ENCODE data around the gene SELENOK. TPM values are rescaled to one million over a fixed set of nuclear protein-coding genes. Genes with fewer than 3 reads are reported as not detected.

SELENOK gene
- total and polyA plus RNA-seq, 2 of the 13 experiments (the other 11 are each of a cell fraction or from before 2014, with no cell fraction given): 67.0 to 81.0 TPM

- TF ChIP-seq RERE (CRISPR knock-in tag; IDR thresholded peaks at IDR 0.05; ENCODE audit: low read depth) (peak; percentile 41; the same call in 1 of the 2 replicates), ZNF770 (CRISPR knock-in tag; IDR thresholded peaks at IDR 0.05) (no peak; the same call in 1 of the 2 replicates), ZNF362 (CRISPR knock-in tag; IDR thresholded peaks at IDR 0.05; ENCODE audit: borderline replicate concordance) (peak; percentile 97), HOXA7 (CRISPR knock-in tag; IDR thresholded peaks at IDR 0.05) (no peak), ZNF543 (CRISPR knock-in tag; IDR thresholded peaks at IDR 0.05) (no peak), HINFP (CRISPR knock-in tag; IDR thresholded peaks at IDR 0.05; ENCODE audit: low read depth) (no peak; the same call in 1 of the 2 replicates), CEBPZ (IDR thresholded peaks at IDR 0.05; ENCODE audit: low read length) (no peak), ZFP62 (CRISPR knock-in tag; IDR thresholded peaks at IDR 0.05) (no peak), ZNF441 (CRISPR knock-in tag; IDR thresholded peaks at IDR 0.05; ENCODE audit: borderline replicate concordance) (no peak; the same call in 1 of the 2 replicates), NPAS2 (CRISPR knock-in tag; IDR thresholded peaks at IDR 0.05; ENCODE audit: borderline replicate concordance) (no peak), YY1 (IDR thresholded peaks at IDR 0.05; ENCODE audit: insufficient read depth, insufficient replicate concordance, low read depth, low read length) (peak; percentile 52), BCL6 (CRISPR knock-in tag; IDR thresholded peaks at IDR 0.05) (peak; percentile 68; the same call in 1 of the 2 replicates), ZKSCAN5 (CRISPR knock-in tag; IDR thresholded peaks at IDR 0.05) (no peak), CEBPB (IDR thresholded peaks at IDR 0.05; ENCODE audit: borderline replicate concordance, low read depth, low read length) (0 out of 2 replicates have a peak, but pooled peaks have one; percentile 6)
These were observed 49.0 kb downstream of the SELENOK start (continued) for GRCh38 chr3:53842436-53843194.
